Fibroblast of upper back skin (primary cell): ENCODE results near the gene DTD1.

ENCODE experiments used
- DNase-seq: peaks from one replicate; pipeline ENCODE4 v3.0.0-alpha.2; 2013

The DTD1 gene

GRCh38 chr20:18587665-18588573 lies at the start of gene DTD1:
Gene DTD1 (plus strand): TSS chr20:18588054. CDS start chr20:18588073, 19 bp downstream.
- peak; percentile 85 for DNase-seq

GRCh38 chr20:18541741-18542140 lies 46.1 kb upstream of the DTD1 start:
- no peak for DNase-seq

GRCh38 chr20:18543216-18543615 lies 44.6 kb upstream of the DTD1 start:
- no peak for DNase-seq

- no peak for DNase-seq
These were observed 43.9 kb upstream of the DTD1 start for GRCh38 chr20:18543932-18544331.

GRCh38 chr20:18545566-18545965 lies 42.3 kb upstream of the DTD1 start:
- no peak for DNase-seq

GRCh38 chr20:18548465-18548864 lies 39.4 kb upstream of the DTD1 start:
- no peak for DNase-seq

GRCh38 chr20:18553746-18554145 lies 34.1 kb upstream of the DTD1 start:
- DNase-seq = no peak

- DNase-seq = peak; percentile 87
These were observed 20.7 kb upstream of the DTD1 start, which contains the start of gene SMIM26 for GRCh38 chr20:18566892-18567738. Gene SMIM26 (plus strand): TSS chr20:18567432. CDS start chr20:18567479, 47 bp downstream.

- no peak for DNase-seq
These were observed 20.1 kb upstream of the DTD1 start for GRCh38 chr20:18567739-18568091.

- DNase-seq = no peak
These were observed 16.8 kb upstream of the DTD1 start for GRCh38 chr20:18571009-18571408.

GRCh38 chr20:18571578-18571977 lies 16.3 kb upstream of the DTD1 start:
- DNase-seq = no peak

- no peak for DNase-seq
These were observed 9.9 kb upstream of the DTD1 start for GRCh38 chr20:18577942-18578341.

GRCh38 chr20:18578581-18578980 lies 9.3 kb upstream of the DTD1 start:
- no peak for DNase-seq

- no peak for DNase-seq
These were observed 7.8 kb upstream of the DTD1 start for GRCh38 chr20:18580012-18580411.

- peak; percentile 93 for DNase-seq
These were observed 2.7 kb upstream of the DTD1 start for GRCh38 chr20:18585134-18585533.

GRCh38 chr20:18588574-18588933 lies 700 bp downstream of the DTD1 start:
- no peak for DNase-seq

- DNase-seq = no peak
These were observed 2.3 kb downstream of the DTD1 start for GRCh38 chr20:18589941-18590674.

GRCh38 chr20:18596270-18596669 lies 8.4 kb downstream of the DTD1 start:
- DNase-seq = no peak

- no peak for DNase-seq
These were observed 21.9 kb downstream of the DTD1 start for GRCh38 chr20:18609741-18610140.

GRCh38 chr20:18611492-18611891 lies 23.6 kb downstream of the DTD1 start:
- no peak for DNase-seq

GRCh38 chr20:18613553-18613952 lies 25.7 kb downstream of the DTD1 start:
- no peak for DNase-seq

- DNase-seq = no peak
These were observed 26.4 kb downstream of the DTD1 start for GRCh38 chr20:18614244-18614643.

GRCh38 chr20:18615020-18615650 lies 27.3 kb downstream of the DTD1 start:
- DNase-seq = no peak
